ENCODE measurements around the gene VIPR2.
"Not testable (repeated sequence)": the region's sequence is repeated elsewhere in the genome, so short reads cannot be mapped to it uniquely, and the experiment has no call there.

Gene VIPR2

GRCh38 chr7:159179241-159179640, 34.6 kb upstream of the VIPR2 start:
- no peak overlapping the region for H3K27ac ChIP-seq
- no peak for DNase-seq (ENCODE audit: low spot score)
- ChIA-PET POLR2A (ENCODE audit: low non-redundant PET) (no interaction called here), CTCF (no interaction called here)
- TF ChIP-seq CTCF (conservative IDR thresholded peaks at IDR 0.05; ENCODE audit: low read depth) = no peak

- POLR2A ChIA-PET (ENCODE audit: low non-redundant PET) = no interaction called here
- no peak for TF ChIP-seq CTCF (conservative IDR thresholded peaks at IDR 0.05; ENCODE audit: low read depth)
- no peak overlapping the region for H3K27ac ChIP-seq
- CTCF ChIA-PET = no interaction called here
- no peak for DNase-seq (ENCODE audit: low spot score)
Measured at GRCh38 chr7:159177284-159177953, 32.8 kb upstream of the VIPR2 start.

GRCh38 chr7:159175792-159176191, 31.1 kb upstream of the VIPR2 start:
- TF ChIP-seq CTCF (conservative IDR thresholded peaks at IDR 0.05; ENCODE audit: low read depth) = no peak
- ChIA-PET CTCF (no interaction called here), POLR2A (ENCODE audit: low non-redundant PET) (no interaction called here)
- no peak overlapping the region for H3K27ac ChIP-seq
- DNase-seq (ENCODE audit: low spot score) = no peak

GRCh38 chr7:159175100-159175499, 30.4 kb upstream of the VIPR2 start:
- DNase-seq (ENCODE audit: low spot score); H3K27ac ChIP-seq; CTCF ChIA-PET; POLR2A ChIA-PET (ENCODE audit: low non-redundant PET): not testable (repeated sequence)

- TF ChIP-seq CTCF (conservative IDR thresholded peaks at IDR 0.05; ENCODE audit: low read depth) = no peak
- no peak for DNase-seq (ENCODE audit: low spot score)
- H3K27ac ChIP-seq = no peak overlapping the region
- ChIA-PET CTCF (no interaction called here), POLR2A (ENCODE audit: low non-redundant PET) (no interaction called here)
Measured at GRCh38 chr7:159172400-159172799, 27.7 kb upstream of the VIPR2 start.

- POLR2A ChIA-PET (ENCODE audit: low non-redundant PET) = no interaction called here
- TF ChIP-seq CTCF (conservative IDR thresholded peaks at IDR 0.05; ENCODE audit: low read depth) = no peak
- CTCF ChIA-PET = no interaction called here
- no peak overlapping the region for H3K27ac ChIP-seq
- DNase-seq (ENCODE audit: low spot score) = no peak
Measured at GRCh38 chr7:159169391-159169790, 24.7 kb upstream of the VIPR2 start.

- ChIA-PET CTCF (no interaction called here), POLR2A (ENCODE audit: low non-redundant PET) (no interaction called here)
- H3K27ac ChIP-seq = no peak overlapping the region
- DNase-seq (ENCODE audit: low spot score) = no peak
- no peak for TF ChIP-seq CTCF (conservative IDR thresholded peaks at IDR 0.05; ENCODE audit: low read depth)
Measured at GRCh38 chr7:159167139-159167538, 22.5 kb upstream of the VIPR2 start.
